ENCODE data around the gene ARPC1B.

- TF ChIP-seq CTCF (IDR thresholded peaks at IDR 0.05) (no peak), POLR2A (IDR thresholded peaks at IDR 0.05) (no peak)
Measured at GRCh38 chr7:99409806-99410205, 35.3 kb downstream of the ARPC1B start.
